A549 (cell line): ENCODE measurements around the gene STPG2. TPM values are rescaled to one million over a fixed set of nuclear protein-coding genes. Genes with fewer than 3 reads are reported as not detected.

Experiments
- ATAC-seq, 2 experiments: fragments of 200-7000 bp in 1 of 2; fragments of >200 bp in 1 of 2; cut with Nextera tagmentation in 1 of 2; cut with Tn5 transposase in 1 of 2; 3 replicates each; pipeline versions ENCODE4 v1.8.0 to v1.9.1; 2018 to 2020; ENCODE audit warnings: mild to moderate bottlenecking in 1 of 2, moderate library complexity in 1 of 2
- CTCF ChIA-PET: fragments of 300-600 bp; sonication (Branson Sonifier 250); formaldehyde crosslinking; extraction: SDS; loops from one replicate; lab custom pipeline; 2021; ENCODE audit warnings: antibody characterized with exemption, inconsistent platforms; lab: Yijun Ruan, JAX
- POLR2A ChIA-PET: fragments of 350-600 bp; formaldehyde crosslinking; extraction: SDS; loops from one replicate; lab custom pipeline; 2021; ENCODE audit warnings: antibody characterized with exemption, inconsistent platforms; lab: Yijun Ruan, JAX
- DNase-seq, 2 experiments: peaks; one replicate each; pipeline versions ENCODE4 v3.0.0 to v3.0.0-alpha.2; 2011 to 2016; ENCODE audit warnings: low read depth in 1 of 2, low spot score in 1 of 2
- FAIRE-seq: peaks from 2 replicates; lab custom pipeline; 2011; peaks lifted over from hg19 to GRCh38; lab: Jason Lieb, UNC
- H3K27ac ChIP-seq, 2 experiments: fragments of >200 bp; sonication (Bioruptor Twin); formaldehyde crosslinking; 3 replicates each; pipeline ENCODE4 v1.5.1; 2016 to 2017
- H3K4me1 ChIP-seq: fragments of >200 bp; sonication (Bioruptor Twin); formaldehyde crosslinking; 3 replicates; pipeline ENCODE4 v1.6.1; 2016
- H3K4me2 ChIP-seq: fragments of >200 bp; sonication (Bioruptor Twin); formaldehyde crosslinking; 3 replicates; pipeline ENCODE4 v1.6.1; 2016
- H3K4me3 ChIP-seq: fragments of >200 bp; sonication (Bioruptor Twin); formaldehyde crosslinking; 3 replicates; pipeline ENCODE4 v1.5.1; 2016
- H3K9me3 ChIP-seq: fragments of >200 bp; sonication (Bioruptor Twin); formaldehyde crosslinking; 3 replicates; pipeline ENCODE4 v1.6.1; 2016
- BCL3 ChIP-seq: fragments of >200 bp; sonication (Bioruptor Twin); formaldehyde crosslinking; IDR thresholded peaks from 3 replicates; pipeline ENCODE4 v1.6.1; 2016
- BHLHE40 ChIP-seq: IDR thresholded peaks from 2 replicates; pipeline ENCODE4 v1.6.1; 2012; ENCODE audit warnings: low read depth, low read length, inconsistent platforms
- CEBPB ChIP-seq, 2 experiments: fragments of >200 bp in 1 of 2; sonication (Bioruptor Twin) in 1 of 2; formaldehyde crosslinking in 1 of 2; IDR thresholded peaks; 2 replicates each; pipeline ENCODE4 v1.6.1; 2012 to 2016
- E2F6 ChIP-seq: IDR thresholded peaks from 2 replicates; pipeline ENCODE4 v1.6.1; 2012; ENCODE audit warnings: low read depth, borderline replicate concordance
- EHMT2 ChIP-seq: fragments of 200-600 bp; sonication (generic); IDR thresholded peaks from 2 replicates; pipeline ENCODE4 v1.6.1; 2016; ENCODE audit warnings: antibody characterized with exemption, low read depth, mild to moderate bottlenecking, moderate library complexity
- ELK1 ChIP-seq: fragments of 150-350 bp; IDR thresholded peaks from 2 replicates; pipeline ENCODE4 v1.6.1; 2014; ENCODE audit warnings: low read depth, mild to moderate bottlenecking, low read length
- EP300 ChIP-seq, 2 experiments: fragments of >200 bp; sonication (Bioruptor Twin); formaldehyde crosslinking; IDR thresholded peaks; 2 replicates in 1 of 2; 3 replicates in 1 of 2; pipeline ENCODE4 v1.6.1; 2016 to 2017
- FOSB ChIP-seq: fragments of 250-450 bp; sonication (Bioruptor Pico); IDR thresholded peaks from 2 replicates; pipeline ENCODE4 v1.5.0; 2020; ENCODE audit warnings: mild to moderate bottlenecking, moderate library complexity
- FOSL2 ChIP-seq, 2 experiments: fragments of 450-650 bp in 1 of 2; fragments of >200 bp in 1 of 2; sonication (Bioruptor Twin) in 1 of 2; formaldehyde crosslinking; IDR thresholded peaks; 2 replicates each; pipeline versions ENCODE4 v1.5.0 to v1.6.1; 2016 to 2020; ENCODE audit warnings: mild to moderate bottlenecking in 1 of 2, moderate library complexity in 1 of 2
- FOXS1 ChIP-seq: fragments of 250-450 bp; sonication (Bioruptor Pico); IDR thresholded peaks from 2 replicates; pipeline ENCODE4 v1.5.0; 2020; ENCODE audit warnings: mild to moderate bottlenecking, moderate library complexity
- HOXA7 ChIP-seq: fragments of 250-450 bp; sonication (Bioruptor Pico); IDR thresholded peaks from 2 replicates; pipeline ENCODE4 v1.5.0; 2020; ENCODE audit warnings: mild to moderate bottlenecking, moderate library complexity
- HOXB13 ChIP-seq: fragments of 250-450 bp; sonication (Bioruptor Pico); IDR thresholded peaks from 2 replicates; pipeline ENCODE4 v1.5.0; 2020; ENCODE audit warnings: low read depth, mild to moderate bottlenecking, moderate library complexity
- JUN ChIP-seq, 2 experiments: fragments of >200 bp; sonication (Bioruptor Twin); formaldehyde crosslinking; IDR thresholded peaks; 2 replicates in 1 of 2; 3 replicates in 1 of 2; pipeline ENCODE4 v1.6.1; 2016 to 2017
- JUNB ChIP-seq: fragments of >200 bp; sonication (Bioruptor Twin); formaldehyde crosslinking; IDR thresholded peaks from 2 replicates; pipeline ENCODE4 v1.6.1; 2016
- KDM1A ChIP-seq: fragments of 200-600 bp; sonication (generic); IDR thresholded peaks from 2 replicates; pipeline ENCODE4 v1.6.1; 2016; ENCODE audit warnings: low read depth, mild to moderate bottlenecking
- KDM5A ChIP-seq: fragments of 200-600 bp; sonication (generic); IDR thresholded peaks from 2 replicates; pipeline ENCODE4 v1.6.1; 2016; ENCODE audit warnings: antibody characterized with exemption, mild to moderate bottlenecking
- MAZ ChIP-seq: fragments of 150-350 bp; IDR thresholded peaks from 2 replicates; pipeline ENCODE4 v1.6.1; 2014; ENCODE audit warnings: antibody characterized with exemption, low read depth, low read length, borderline replicate concordance
- MYC ChIP-seq: IDR thresholded peaks from 2 replicates; pipeline ENCODE4 v1.6.1; 2012; ENCODE audit warnings: mild to moderate bottlenecking, inconsistent platforms, low read length, improper control_type of control experiment, borderline replicate concordance
- NFE2L2 ChIP-seq: fragments of 150-350 bp; conservative IDR thresholded peaks from 2 replicates; pipeline ENCODE4 v1.6.1; 2014; ENCODE audit warnings: low read length
- NR3C1 ChIP-seq: fragments of >200 bp; sonication (Bioruptor Twin); formaldehyde crosslinking; IDR thresholded peaks from 3 replicates; pipeline ENCODE4 v1.6.1; 2017
- PBX3 ChIP-seq: IDR thresholded peaks from 2 replicates; pipeline ENCODE4 v1.6.1; 2012
- RARB ChIP-seq: fragments of 250-450 bp; sonication (Bioruptor Pico); IDR thresholded peaks from 2 replicates; pipeline ENCODE4 v1.8.0; 2021; ENCODE audit warnings: mild to moderate bottlenecking, moderate library complexity
- RFX5 ChIP-seq: fragments of 450-650 bp; IDR thresholded peaks from 2 replicates; pipeline ENCODE4 v1.7.1; 2014; ENCODE audit warnings: antibody characterized with exemption, mild to moderate bottlenecking, moderate library complexity
- SMC3 ChIP-seq: fragments of >200 bp; sonication (Bioruptor Twin); formaldehyde crosslinking; IDR thresholded peaks from 3 replicates; pipeline ENCODE4 v1.6.1; 2018; ENCODE audit warnings: inconsistent platforms
- SREBF2 ChIP-seq: fragments of 450-650 bp; IDR thresholded peaks from 2 replicates; pipeline ENCODE4 v1.6.1; 2014; ENCODE audit warnings: mild to moderate bottlenecking, moderate library complexity
- TP53 ChIP-seq: fragments of 250-450 bp; sonication (Bioruptor Pico); IDR thresholded peaks from 2 replicates; pipeline ENCODE4 v1.5.0; 2021; ENCODE audit warnings: mild to moderate bottlenecking, moderate library complexity
- USF2 ChIP-seq: fragments of 450-650 bp; IDR thresholded peaks from 2 replicates; pipeline ENCODE4 v1.6.1; 2014; ENCODE audit warnings: antibody characterized with exemption
- ZFP36 ChIP-seq: fragments of 450-650 bp; IDR thresholded peaks from 2 replicates; pipeline ENCODE4 v1.6.1; 2014; ENCODE audit warnings: borderline replicate concordance; ENCODE audit not compliant: partially characterized antibody
- ZNF302 ChIP-seq: fragments of 250-450 bp; sonication (Bioruptor Pico); IDR thresholded peaks from 2 replicates; pipeline ENCODE4 v1.9.0; 2021; ENCODE audit warnings: inconsistent platforms, mild to moderate bottlenecking, moderate library complexity
- ZSCAN20 ChIP-seq: fragments of 250-450 bp; sonication (Bioruptor Pico); IDR thresholded peaks from 2 replicates; pipeline ENCODE4 v1.8.0; 2022; ENCODE audit warnings: mild to moderate bottlenecking, moderate library complexity
- WGBS: methylation state at CpG from one replicate; pipeline ENCODE4 v1.1.6; 2017; ENCODE audit errors: missing lambda C conversion rate; 5-methylcytosine and 5-hydroxymethylcytosine counted together
- polyA plus RNA-seq, 4 experiments: library from polyadenylated mRNA; depleted of rRNA in 3 of 4; stranded (reverse); fragments of >200 nt; fragmentation: RNase III in 1 of 4; extraction: RNeasy Plus Mini Kit Qiagen cat#74134 plus additional on column Dnase treatment in 1 of 4; gene quantifications; 2 replicates in 3 of 4; 3 replicates in 1 of 4; pipeline ENCODE4 v1.2.3, GENCODE V29; 2011 to 2017

The STPG2 gene
- polyA plus RNA-seq, 2 of the 4 experiments (the other 2 are of a cell fraction), result 0.05 TPM; not detected in 1

- TF ChIP-seq CEBPB (IDR thresholded peaks at IDR 0.05), result no peak
- TF ChIP-seq MYC, result no peak
- TF ChIP-seq USF2, result no peak
- no peak for TF ChIP-seq NFE2L2
- TF ChIP-seq RFX5, result no peak
- TF ChIP-seq RARB (CRISPR knock-in tag), result no peak
- TF ChIP-seq SREBF2, result no peak
- no peak for TF ChIP-seq EHMT2
- no peak for TF ChIP-seq ZFP36
- no peak for TF ChIP-seq ELK1
- no peak for TF ChIP-seq NR3C1
- TF ChIP-seq JUNB, result no peak
- no peak for TF ChIP-seq FOSB (CRISPR knock-in tag)
- no peak for TF ChIP-seq EP300 (IDR thresholded peaks at IDR 0.05)
- no peak for TF ChIP-seq MAZ
- no peak for TF ChIP-seq HOXB13 (CRISPR knock-in tag)
- TF ChIP-seq HOXA7, result no peak
- no peak for TF ChIP-seq FOXS1 (CRISPR knock-in tag)
- TF ChIP-seq, all 56 proteins: peak for 0
- CTCF ChIA-PET, result no interaction called here
- DNase-seq, result no peak
- ATAC-seq, result no peak
- WGBS, result 11% methylated on average over 2 of the region's 2 CpGs
- Histone ChIP-seq H3K4me2 (no peak overlapping the region), H3K4me1 (no peaks in the 10 kb centered on the region), H3K9me3 (no peaks in the 10 kb centered on the region), H3K4me3 (no peak overlapping the region), H3K27ac (no peak overlapping the region)
- no peak for FAIRE-seq
- POLR2A ChIA-PET, result no interaction called here
Measured at GRCh38 chr4:98000940-98001339, 142.3 kb downstream of the STPG2 start.

- FAIRE-seq (no peak), ATAC-seq (no peak), DNase-seq (no peak)
- CTCF ChIA-PET, result no interaction called here
- Histone ChIP-seq H3K27ac (no peak overlapping the region), H3K4me2 (no peak overlapping the region), H3K9me3 (no peaks in the 10 kb centered on the region), H3K4me1 (no peaks in the 10 kb centered on the region), H3K4me3 (no peak overlapping the region)
- POLR2A ChIA-PET, result no interaction called here
- TF ChIP-seq PBX3 (no peak), EP300 (IDR thresholded peaks at IDR 0.05) (no peak), SMC3 (no peak), CEBPB (IDR thresholded peaks at IDR 0.05) (no peak), BHLHE40 (no peak), ZSCAN20 (CRISPR knock-in tag) (no peak), TP53 (CRISPR knock-in tag) (no peak), BCL3 (no peak), SREBF2 (no peak), KDM1A (no peak), JUN (IDR thresholded peaks at IDR 0.05) (no peak), E2F6 (no peak), FOSL2 (IDR thresholded peaks at IDR 0.05) (no peak), FOSL2 (CRISPR knock-in tag; IDR thresholded peaks at IDR 0.05) (no peak), ZNF302 (CRISPR knock-in tag) (no peak), NR3C1 (no peak), MAZ (no peak), RARB (CRISPR knock-in tag) (no peak), KDM5A (no peak)
- 12% methylated on average over 2 of the region's 2 CpGs for WGBS
Measured at GRCh38 chr4:97998203-97998602, 145.1 kb downstream of the STPG2 start.
